B cell (primary cell): Measurements from ENCODE around the gene CTDSPL.

ENCODE experiments used
- CTCF ChIP-seq: fragments of 200-600 bp; IDR thresholded peaks from one replicate; pipeline ENCODE4 v1.8.0; 2022; ENCODE audit warnings: antibody characterized with exemption, mild to moderate bottlenecking
- EZH2 ChIP-seq: IDR thresholded peaks from 2 replicates; pipeline ENCODE4 v1.6.1; 2012; ENCODE audit warnings: borderline replicate concordance, low read depth, mild to moderate bottlenecking, moderate library complexity, low read length; ENCODE audit not compliant: insufficient read depth, poor library complexity, severe bottlenecking

GRCh38 chr3:37980462-37981347 lies 119.0 kb downstream of the CTDSPL start:
- TF ChIP-seq CTCF, result no peak
- TF ChIP-seq EZH2, result no peak
